ENCODE results near the gene RHCE.

DNA sequence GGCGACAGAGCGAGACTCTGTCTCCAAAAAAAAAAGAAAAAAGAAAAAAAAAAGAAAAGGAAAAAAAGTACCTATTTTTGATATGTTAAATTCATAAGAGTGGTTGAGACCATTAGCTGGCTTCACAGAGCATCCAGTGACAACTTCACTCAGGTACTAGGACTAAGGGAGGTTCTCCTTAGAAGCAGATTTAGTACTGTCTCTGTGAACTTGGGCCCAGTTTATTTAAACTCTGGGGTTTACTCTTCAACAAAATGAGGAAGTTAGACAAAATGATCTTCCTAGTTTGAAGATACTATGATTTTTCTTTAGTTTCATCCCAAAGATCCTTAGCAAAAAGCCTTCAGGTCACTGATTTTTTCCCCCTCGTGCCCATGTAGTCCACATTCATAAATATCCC, 31.3 kb upstream of the RHCE start:
- TF ChIP-seq, protein P1, sequence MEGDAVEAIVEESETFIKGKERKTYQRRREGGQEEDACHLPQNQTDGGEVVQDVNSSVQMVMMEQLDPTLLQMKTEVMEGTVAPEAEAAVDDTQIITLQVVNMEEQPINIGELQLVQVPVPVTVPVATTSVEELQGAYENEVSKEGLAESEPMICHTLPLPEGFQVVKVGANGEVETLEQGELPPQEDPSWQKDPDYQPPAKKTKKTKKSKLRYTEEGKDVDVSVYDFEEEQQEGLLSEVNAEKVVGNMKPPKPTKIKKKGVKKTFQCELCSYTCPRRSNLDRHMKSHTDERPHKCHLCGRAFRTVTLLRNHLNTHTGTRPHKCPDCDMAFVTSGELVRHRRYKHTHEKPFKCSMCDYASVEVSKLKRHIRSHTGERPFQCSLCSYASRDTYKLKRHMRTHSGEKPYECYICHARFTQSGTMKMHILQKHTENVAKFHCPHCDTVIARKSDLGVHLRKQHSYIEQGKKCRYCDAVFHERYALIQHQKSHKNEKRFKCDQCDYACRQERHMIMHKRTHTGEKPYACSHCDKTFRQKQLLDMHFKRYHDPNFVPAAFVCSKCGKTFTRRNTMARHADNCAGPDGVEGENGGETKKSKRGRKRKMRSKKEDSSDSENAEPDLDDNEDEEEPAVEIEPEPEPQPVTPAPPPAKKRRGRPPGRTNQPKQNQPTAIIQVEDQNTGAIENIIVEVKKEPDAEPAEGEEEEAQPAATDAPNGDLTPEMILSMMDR (IDR thresholded peaks at IDR 0.05; ENCODE audit: insufficient read depth, low read length, poor library complexity, severe bottlenecking), result no peak
- TF ChIP-seq EZH2phosphoT487 (conservative IDR thresholded peaks at IDR 0.05; ENCODE audit: low read length), result no peak
